ENCODE measurements around the gene DAPP1. TPM values are rescaled to one million over a fixed set of nuclear protein-coding genes. Genes with fewer than 3 reads are reported as not detected.

DAPP1 gene
- total and polyA plus RNA-seq, 10 of the 15 experiments (the other 5 are each of a cell fraction or from before 2014, with no cell fraction given): 46.5 to 147 (median 74.2) TPM

- TF ChIP-seq EED (IDR thresholded peaks at IDR 0.05; ENCODE audit: low read depth) (peak; percentile 56; the same call in 1 of the 2 replicates), HCFC1 (IDR thresholded peaks at IDR 0.05; ENCODE audit: low read length) (no peak), FOXM1 (IDR thresholded peaks at IDR 0.05; ENCODE audit: low read depth, low read length) (peak; percentile 45; the same call in 1 of the 2 replicates), ATF7 (IDR thresholded peaks at IDR 0.05; ENCODE audit: low read depth) (no peak; the same call in 1 of the 2 replicates), RFX5 (IDR thresholded peaks at IDR 0.05; ENCODE audit: low read depth, low read length) (no peak), NFIC (IDR thresholded peaks at IDR 0.05; ENCODE audit: low read depth, low read length) (0 out of 2 replicates have a peak, but pooled peaks have one; percentile 47), IRF4 (IDR thresholded peaks at IDR 0.05; ENCODE audit: low read depth, low read length) (0 out of 2 replicates have a peak, but pooled peaks have one; percentile 66), NR2C1 (IDR thresholded peaks at IDR 0.05) (no peak), EP300 (IDR thresholded peaks at IDR 0.05; ENCODE audit: borderline replicate concordance in 1 of 2, control insufficient read depth in 1 of 2, low read depth in 2 of 2, low read length in 2 of 2) (peak; percentile 73 to 77; a peak in 2 of 4 replicates), ZNF274 (IDR thresholded peaks at IDR 0.05; ENCODE audit: insufficient read depth, insufficient read length) (no peak), NFYA (IDR thresholded peaks at IDR 0.05; ENCODE audit: borderline replicate concordance, low read depth, low read length) (no peak), GABPA (IDR thresholded peaks at IDR 0.05; ENCODE audit: low read depth) (no peak), SPI1 (IDR thresholded peaks at IDR 0.05; ENCODE audit: borderline replicate concordance, insufficient read depth, low read depth, low read length) (no peak), SMAD5 (IDR thresholded peaks at IDR 0.05; ENCODE audit: low read depth) (no peak), MEF2B (IDR thresholded peaks at IDR 0.05; ENCODE audit: partially characterized antibody, poor library complexity, severe bottlenecking) (peak; percentile 59), TBL1XR1 (IDR thresholded peaks at IDR 0.05; ENCODE audit: low read depth, low read length) (0 out of 2 replicates have a peak, but pooled peaks have one; percentile 49), NBN (IDR thresholded peaks at IDR 0.05) (no peak), SIX5 (IDR thresholded peaks at IDR 0.05; ENCODE audit: low read depth, low read length, severe bottlenecking) (no peak), RB1 (IDR thresholded peaks at IDR 0.05; ENCODE audit: borderline replicate concordance) (no peak), KDM1A (IDR thresholded peaks at IDR 0.05; ENCODE audit: borderline replicate concordance) (no peak), NFYB (IDR thresholded peaks at IDR 0.05; ENCODE audit: insufficient read depth, low read depth, low read length) (no peak), BACH1 (IDR thresholded peaks at IDR 0.05; ENCODE audit: borderline replicate concordance) (no peak), RAD21 (IDR thresholded peaks at IDR 0.05; ENCODE audit: insufficient read depth, low read depth, low read length) (no peak), TCF3 (IDR thresholded peaks at IDR 0.05; ENCODE audit: borderline replicate concordance, insufficient read depth, low read depth, low read length) (no peak), EZH2 (IDR thresholded peaks at IDR 0.05; ENCODE audit: borderline replicate concordance, control insufficient read depth, low read depth, low read length) (no peak), ATF2 (IDR thresholded peaks at IDR 0.05; ENCODE audit: low read length) (peak; percentile 56; the same call in 1 of the 2 replicates)
- TF ChIP-seq, protein P1, sequence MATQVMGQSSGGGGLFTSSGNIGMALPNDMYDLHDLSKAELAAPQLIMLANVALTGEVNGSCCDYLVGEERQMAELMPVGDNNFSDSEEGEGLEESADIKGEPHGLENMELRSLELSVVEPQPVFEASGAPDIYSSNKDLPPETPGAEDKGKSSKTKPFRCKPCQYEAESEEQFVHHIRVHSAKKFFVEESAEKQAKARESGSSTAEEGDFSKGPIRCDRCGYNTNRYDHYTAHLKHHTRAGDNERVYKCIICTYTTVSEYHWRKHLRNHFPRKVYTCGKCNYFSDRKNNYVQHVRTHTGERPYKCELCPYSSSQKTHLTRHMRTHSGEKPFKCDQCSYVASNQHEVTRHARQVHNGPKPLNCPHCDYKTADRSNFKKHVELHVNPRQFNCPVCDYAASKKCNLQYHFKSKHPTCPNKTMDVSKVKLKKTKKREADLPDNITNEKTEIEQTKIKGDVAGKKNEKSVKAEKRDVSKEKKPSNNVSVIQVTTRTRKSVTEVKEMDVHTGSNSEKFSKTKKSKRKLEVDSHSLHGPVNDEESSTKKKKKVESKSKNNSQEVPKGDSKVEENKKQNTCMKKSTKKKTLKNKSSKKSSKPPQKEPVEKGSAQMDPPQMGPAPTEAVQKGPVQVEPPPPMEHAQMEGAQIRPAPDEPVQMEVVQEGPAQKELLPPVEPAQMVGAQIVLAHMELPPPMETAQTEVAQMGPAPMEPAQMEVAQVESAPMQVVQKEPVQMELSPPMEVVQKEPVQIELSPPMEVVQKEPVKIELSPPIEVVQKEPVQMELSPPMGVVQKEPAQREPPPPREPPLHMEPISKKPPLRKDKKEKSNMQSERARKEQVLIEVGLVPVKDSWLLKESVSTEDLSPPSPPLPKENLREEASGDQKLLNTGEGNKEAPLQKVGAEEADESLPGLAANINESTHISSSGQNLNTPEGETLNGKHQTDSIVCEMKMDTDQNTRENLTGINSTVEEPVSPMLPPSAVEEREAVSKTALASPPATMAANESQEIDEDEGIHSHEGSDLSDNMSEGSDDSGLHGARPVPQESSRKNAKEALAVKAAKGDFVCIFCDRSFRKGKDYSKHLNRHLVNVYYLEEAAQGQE (IDR thresholded peaks at IDR 0.05; ENCODE audit: low read depth, low read length): no peak
- TF ChIP-seq, protein P2, sequence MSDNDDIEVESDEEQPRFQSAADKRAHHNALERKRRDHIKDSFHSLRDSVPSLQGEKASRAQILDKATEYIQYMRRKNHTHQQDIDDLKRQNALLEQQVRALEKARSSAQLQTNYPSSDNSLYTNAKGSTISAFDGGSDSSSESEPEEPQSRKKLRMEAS (IDR thresholded peaks at IDR 0.05; ENCODE audit: low read depth, low read length): 0 out of 2 replicates have a peak, but pooled peaks have one; percentile 44
These were observed 32.0 kb downstream of the DAPP1 start (continued) for GRCh38 chr4:99848591-99849001.
